HPDE6-E6E7 (cell line): ENCODE results near the gene FBP1.

Experiments
- DNase-seq: peaks from one replicate; pipeline ENCODE4 v3.0.0; 2011; ENCODE audit warnings: missing footprints; ENCODE audit errors: extremely low spot score

FBP1 gene

DNA sequence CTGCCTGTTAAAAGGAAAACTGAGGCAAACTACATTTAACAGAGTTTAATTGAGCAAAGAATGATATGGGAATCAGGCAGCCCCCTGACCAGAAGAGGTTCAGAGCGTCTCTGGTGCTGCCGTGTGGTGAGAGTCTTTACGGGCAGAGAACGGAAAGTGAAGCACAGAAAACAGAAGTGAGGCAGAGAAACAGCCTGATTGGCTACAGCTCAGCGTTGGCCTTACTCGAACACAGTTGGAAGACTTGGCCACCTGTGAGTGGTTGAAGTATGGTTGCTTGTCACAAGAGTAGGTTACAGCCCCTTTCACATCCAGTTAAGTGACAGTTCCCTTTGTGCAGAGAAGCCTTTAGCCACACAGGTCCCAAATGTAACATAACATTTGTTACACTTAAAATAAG is 16.9 kb upstream of the FBP1 start:
- DNase-seq: no peak

DNA sequence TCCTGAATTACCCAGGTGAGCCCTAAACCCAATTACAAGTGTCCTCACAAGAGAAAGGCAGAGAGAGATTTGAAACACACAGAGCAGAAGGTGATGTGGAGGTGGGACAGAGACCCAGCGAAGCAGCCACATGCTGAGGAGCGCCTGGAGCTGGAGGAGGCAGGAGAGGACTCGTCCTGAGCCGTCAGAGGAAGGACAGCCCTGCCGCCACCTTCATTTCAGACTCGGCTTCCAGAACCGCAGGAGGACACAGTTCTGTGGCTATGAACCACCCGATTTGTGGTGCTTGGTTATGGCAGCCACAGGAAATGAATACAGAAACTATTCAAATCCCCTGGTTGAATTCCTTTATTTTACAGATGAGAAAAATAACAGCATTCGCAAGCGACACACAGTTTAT is 16.4 kb upstream of the FBP1 start:
- DNase-seq: no peak

GRCh38 chr9:94654165-94654894 is 15.0 kb upstream of the FBP1 start:
- DNase-seq: no peak

GRCh38 chr9:94650949-94651348 is 11.6 kb upstream of the FBP1 start:
- no peak for DNase-seq

GRCh38 chr9:94649100-94649819 is 9.9 kb upstream of the FBP1 start:
- peak; percentile 49 for DNase-seq

DNA sequence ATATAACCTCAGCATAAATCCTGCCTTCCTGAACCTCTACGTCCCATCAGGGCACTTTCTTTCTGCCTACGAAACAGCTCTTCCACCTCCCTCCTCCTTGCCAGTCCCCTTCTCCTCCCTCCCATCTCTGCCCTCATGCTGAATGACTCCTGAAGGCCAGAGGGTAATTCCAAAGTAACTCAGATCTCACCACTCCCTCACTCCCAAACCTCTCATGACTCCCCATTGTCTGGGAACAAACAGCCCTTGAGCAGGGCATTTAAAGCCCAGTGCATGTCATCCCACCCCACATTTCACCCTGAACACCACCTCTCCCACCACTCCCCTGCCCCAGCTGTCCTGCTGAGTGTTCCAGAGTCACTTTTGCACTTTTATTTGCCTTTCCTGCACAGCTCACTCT is 8.9 kb upstream of the FBP1 start:
- DNase-seq: no peak

GRCh38 chr9:94645901-94646300 is 6.6 kb upstream of the FBP1 start:
- DNase-seq: no peak

DNA sequence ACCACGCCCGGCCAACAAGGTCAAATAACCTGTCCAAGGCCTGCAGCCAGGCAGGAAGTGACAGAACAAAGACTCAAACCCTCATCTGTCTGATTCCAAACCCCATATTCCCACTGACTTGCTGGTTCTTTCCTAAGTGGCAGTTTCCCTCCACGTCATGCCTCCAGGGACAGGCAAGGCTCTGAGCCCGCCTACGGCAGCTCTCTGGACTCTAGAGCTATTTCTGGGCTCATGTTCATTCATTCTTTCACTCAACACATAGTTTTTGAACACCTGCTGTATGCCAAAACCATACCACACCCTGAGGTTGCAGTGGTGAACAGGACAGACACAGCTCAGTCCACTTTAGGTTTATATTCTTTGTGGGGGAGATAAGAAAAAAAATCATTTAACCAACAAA is 5.2 kb upstream of the FBP1 start:
- DNase-seq: no peak

DNA sequence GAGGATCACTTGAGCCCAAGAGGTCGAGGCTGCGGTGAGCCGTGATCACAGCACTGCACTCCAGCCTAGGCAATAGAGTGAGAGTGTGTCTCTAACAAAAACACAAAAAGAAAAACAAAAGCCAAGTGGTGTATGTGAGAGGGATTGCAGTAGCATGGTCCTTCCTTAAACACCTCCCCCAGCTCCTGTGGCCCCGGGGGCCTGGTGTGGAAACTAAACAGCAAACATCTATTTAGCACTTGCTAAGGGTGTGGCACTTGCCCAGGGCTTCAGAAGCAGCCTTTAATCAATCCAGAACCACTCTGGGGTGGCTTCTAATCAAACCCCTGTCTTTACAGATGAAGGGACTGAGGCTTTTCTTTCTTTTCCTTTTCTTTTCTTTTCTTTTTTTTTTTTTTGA is 4.4 kb upstream of the FBP1 start:
- DNase-seq: no peak

DNA sequence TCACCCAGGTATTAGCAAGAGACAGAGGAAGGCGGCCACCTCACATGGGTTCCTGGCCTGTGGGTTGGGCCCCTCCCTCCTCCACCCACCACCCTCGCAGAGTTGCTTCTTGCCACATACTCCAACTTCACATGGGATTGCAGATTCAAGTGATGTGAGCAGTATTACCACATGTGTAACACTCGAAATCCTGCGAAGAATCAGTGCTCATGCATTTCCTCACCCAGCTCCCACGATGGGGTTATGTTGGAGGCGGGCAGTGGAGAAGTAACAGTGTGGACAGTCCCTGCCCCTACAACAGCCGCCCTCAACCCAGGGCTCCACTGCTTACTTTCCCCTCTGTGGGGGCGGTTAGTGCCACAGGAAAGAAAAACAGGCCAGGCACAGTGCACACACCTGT is 3.9 kb upstream of the FBP1 start:
- DNase-seq: no peak

DNA sequence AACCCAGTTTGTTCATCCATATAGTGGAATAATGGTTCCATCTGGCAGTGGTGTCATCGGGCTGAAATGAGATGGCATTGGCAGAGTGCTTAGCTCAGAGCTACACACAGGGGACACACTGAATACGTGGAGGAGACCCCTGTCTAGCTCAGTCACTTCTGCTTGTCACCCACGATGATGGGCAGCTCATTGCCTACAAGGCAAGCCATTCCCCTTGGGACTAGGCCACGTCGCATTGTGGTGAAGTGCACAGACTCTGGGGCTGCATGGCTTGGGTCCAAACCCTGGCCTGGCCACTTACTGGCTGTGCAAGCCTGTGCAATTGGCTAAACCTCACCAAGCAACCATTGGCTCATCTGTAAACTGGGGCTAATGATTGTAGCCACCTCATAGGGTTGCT is 3.2 kb upstream of the FBP1 start:
- no peak for DNase-seq

- DNase-seq: no peak
Observed at GRCh38 chr9:94639999-94640376, 670 bp upstream of the FBP1 start.

DNA sequence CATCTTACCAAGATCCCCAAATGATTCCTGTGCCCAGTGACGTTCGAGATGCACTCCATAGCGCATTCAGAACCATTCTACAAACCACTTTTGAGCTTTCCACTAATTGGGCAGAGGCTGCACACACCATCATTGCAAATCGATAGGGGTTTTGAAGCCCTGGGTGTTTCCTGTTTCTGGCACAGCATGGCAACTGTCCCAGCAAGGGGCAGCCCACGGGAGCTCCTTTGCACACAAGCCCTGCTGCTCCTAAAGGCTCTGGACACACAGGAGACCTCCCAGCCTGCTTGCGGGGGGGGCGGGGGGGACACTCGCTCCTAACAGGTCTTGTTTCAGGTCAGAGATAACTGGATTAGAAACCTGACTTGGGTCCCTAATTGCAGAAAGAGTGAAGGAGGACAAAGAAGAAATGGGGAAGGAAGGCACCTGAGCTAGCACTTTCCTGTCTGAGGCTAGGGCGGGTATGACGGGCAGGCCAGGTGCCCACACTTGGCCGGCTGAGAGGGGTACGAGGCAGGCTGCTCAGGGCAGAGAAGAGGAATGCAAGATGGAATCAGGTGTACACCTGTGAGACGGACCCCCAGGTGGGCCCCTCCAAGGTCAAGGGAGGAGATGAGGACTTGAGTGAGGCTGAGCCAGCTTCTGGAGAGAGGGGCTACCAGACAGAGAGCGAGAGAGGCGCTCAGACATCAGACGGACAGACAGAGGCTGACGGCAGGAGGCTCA is 820 bp downstream of the FBP1 start:
- no peak for DNase-seq

DNA sequence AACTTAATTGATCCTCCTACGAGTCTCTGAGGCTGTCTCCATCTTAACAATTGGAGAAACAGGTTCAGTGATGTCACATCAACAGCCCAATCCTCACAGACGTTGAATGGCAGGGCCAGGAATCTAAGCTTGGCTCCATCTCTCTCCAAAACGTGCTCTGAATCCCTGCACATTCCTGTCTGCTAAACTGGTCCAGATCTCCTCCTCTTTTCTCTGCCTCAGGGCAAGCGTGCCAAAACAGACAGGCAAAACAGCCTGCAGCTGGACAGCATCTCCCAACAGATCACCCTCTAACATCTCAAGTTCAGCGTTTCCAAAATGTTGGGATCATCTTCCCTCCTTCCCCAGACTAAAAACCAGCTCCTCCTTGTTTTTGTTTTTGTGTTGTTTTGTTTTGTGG is 6.6 kb downstream of the FBP1 start:
- no peak for DNase-seq

DNA sequence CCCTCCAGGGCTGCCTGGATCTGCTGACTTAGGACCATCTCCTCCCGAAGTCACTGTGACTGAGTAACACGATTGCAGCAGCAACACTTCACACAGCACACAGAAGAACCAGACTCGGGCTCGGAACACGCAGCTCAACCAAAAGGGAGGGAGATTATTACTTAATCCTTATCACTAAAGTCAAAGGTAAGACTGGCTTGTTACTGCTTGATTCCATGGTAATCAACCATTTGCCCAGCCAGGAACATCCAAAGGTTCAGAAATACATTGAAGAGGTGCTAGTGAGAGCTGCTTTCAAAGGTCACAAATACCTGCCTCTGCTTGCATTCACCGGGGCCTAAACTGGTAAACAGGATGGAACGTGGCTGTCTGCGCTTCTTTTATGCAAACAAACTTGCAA is 7.7 kb downstream of the FBP1 start:
- no peak for DNase-seq

DNA sequence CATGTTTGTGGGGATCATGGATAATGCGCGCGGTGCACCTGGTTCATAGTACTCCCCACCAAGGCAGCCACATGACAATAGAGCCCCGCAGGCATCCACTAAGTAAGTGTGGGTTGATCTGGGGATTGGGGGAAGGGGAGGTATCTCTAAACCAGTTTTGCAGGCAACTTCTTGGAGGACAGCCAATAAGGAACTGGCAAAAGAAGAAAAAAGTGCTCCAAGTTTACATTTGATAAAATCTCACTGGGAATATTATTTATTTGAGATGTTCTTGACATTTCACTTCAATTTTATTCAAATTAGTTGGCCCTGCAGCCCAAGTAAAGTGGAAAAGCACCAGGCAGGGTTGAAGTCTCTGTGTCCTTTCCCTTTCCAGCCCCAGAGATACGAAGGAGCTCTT is 8.5 kb downstream of the FBP1 start:
- peak; percentile 63 for DNase-seq

- DNase-seq: no peak
Observed at GRCh38 chr9:94630281-94630680, 9.0 kb downstream of the FBP1 start.

GRCh38 chr9:94627287-94627686 is 12.0 kb downstream of the FBP1 start:
- DNase-seq: no peak

DNA sequence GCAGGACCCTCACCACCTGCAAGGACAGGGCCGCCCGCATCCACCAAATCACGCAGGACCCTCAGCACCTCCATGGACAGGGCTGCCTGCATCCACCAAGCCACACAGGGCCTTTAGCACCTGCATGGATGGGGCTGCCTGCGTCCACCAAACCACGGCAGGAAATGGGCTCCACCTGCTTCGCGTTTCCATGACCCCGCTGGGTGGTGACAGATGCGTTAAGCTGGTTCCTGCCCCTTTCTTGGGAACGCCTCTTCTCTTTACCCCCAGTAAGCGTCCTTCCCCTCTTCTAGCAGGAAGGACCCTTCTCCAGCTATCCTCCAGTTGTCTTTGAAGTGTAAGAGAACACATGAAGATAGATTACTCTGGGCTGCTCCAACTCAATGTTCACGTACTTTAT is 13.5 kb downstream of the FBP1 start:
- DNase-seq: no peak

DNA sequence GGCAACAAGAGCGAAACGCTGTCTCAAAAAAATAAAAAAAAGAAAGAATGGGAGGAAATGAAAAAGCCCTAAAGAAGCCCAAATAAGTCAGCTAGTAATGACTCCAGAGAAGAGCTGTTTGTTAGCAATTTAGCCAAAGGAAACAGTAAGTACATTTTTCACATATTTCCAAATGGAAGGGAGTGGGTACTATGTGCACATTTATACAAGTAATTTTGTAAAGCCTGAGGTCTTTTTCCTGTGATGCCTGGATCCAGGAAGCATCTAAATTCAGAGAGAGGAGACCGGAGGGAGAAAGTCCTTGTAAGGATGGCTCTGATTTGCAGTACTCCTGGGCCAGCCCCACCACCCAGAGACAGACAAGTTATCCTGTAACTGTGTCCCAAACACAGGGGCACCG is 14.7 kb downstream of the FBP1 start:
- DNase-seq: no peak

DNA sequence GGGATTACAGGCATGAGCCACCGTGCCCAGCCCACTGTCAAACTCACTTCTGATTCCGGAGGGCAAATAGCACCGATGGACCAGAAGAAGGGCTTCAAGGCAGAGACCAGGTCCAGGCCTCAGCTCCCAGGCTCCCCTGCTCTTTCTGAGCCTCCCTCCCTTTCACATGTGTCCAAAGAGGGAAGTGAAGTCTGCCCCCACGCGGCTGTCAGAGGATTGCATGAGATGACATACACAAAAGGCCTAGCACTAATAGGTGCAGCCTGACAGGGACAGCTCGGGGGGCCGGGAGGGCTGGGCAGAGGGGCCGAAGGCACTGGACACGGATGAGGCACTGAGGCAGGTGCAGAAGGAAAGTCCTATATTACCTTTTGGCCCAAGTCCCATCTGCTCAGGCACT is 16.1 kb downstream of the FBP1 start:
- peak; percentile 34 for DNase-seq

DNA sequence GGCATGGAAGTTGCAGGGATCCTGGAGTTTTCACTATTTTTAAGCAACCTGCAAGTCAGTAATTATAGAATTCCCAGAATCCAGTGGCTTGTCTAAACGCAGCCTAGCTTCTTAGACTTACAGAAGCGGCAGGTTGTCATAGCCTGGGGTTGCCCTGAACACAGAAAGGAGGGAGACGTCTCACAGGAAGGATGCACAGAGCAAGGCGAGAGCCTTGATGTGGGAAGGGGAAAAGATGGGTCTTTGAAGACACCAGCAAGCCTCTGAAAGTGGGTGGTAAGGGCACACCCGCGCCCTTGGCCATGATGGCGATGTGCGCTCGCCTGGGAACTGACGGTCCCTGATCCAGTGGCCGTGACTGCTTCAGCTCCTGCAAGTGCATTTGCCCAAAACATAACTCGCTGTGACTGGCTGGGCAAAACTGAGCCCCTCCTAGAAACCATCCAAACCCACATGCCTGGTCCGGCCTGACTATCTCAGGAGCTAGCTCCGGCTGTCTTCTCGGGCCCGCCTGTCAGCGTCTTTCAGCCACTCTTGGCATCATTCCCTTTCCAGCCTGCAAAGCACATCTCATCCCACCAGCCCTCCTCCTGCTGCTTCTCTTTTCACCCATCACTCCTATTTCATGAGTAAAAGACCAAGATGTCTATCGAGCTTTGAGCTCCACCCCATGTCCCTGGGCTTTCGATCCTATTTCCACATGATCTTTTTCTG is 17.1 kb downstream of the FBP1 start:
- DNase-seq: no peak
